NCI-H1930 (cell line): ENCODE measurements around the gene CMIP.

Source experiments
- DNase-seq, 2 experiments: peaks; one replicate each; lab custom pipeline; 2025; lab: John Stamatoyannopoulos, UW

CMIP gene

DNA sequence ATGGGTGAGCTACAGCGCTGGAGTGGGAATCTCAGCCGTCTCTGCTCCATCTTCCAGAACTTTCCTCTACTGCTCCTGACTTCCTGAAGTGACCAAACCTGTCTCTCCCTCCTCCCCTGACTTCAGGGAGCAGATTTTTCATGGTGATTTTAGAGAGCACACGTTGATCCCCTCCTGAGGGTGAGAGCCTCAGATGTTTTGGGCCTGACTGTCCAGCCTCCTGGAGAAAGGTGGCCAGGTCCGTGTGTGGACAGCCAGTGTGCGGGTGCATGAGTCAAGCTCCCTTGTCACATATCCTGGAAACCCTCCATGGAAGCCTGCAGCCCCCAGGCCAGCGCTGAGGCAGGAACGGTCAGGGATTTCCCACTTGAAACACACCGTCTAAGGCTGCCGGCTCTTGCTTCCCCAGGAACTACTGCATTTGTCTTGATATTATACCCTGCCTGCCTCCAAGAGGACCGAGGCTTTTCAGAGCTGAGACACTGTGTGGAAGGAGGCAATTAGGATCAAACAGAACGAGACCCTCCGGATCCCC, 143.1 kb downstream of the CMIP start:
- DNase-seq, result no peak

DNA sequence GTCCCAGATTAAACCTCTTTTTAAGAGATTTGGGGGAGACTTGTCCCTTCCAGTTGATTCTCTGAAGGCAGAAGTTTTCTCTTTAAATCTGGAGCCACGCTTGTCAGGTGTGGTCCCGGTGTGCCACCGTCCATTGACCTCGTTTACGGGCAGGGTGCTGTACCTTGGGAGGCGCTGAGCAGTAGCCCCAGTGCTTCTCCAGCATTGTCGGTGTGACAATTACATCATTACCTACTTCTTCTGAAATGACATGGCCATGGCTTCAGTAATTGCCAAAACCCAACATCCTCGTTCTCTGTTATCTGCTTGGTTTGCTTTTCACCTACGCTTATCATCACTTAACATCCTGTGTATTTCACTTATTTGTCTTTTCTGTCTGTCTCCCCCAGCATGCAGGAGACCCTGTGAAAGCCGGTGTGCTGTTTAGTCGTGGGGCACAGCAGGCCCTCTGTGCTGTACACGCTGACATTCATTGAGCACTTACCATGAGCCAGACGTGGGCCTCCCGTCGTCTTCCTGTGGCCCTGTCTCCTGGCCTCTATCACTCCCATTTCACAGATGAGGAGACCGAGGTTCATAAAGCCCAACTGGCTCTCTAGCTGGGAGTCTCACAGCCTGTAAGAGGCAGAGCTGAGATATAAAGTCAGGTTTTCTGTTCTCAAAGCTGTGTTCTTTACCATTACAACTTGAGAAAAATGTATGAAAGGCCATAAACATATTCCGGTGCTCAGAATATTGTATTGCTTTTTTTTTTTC, 143.9 kb downstream of the CMIP start:
- no peak for DNase-seq

DNA sequence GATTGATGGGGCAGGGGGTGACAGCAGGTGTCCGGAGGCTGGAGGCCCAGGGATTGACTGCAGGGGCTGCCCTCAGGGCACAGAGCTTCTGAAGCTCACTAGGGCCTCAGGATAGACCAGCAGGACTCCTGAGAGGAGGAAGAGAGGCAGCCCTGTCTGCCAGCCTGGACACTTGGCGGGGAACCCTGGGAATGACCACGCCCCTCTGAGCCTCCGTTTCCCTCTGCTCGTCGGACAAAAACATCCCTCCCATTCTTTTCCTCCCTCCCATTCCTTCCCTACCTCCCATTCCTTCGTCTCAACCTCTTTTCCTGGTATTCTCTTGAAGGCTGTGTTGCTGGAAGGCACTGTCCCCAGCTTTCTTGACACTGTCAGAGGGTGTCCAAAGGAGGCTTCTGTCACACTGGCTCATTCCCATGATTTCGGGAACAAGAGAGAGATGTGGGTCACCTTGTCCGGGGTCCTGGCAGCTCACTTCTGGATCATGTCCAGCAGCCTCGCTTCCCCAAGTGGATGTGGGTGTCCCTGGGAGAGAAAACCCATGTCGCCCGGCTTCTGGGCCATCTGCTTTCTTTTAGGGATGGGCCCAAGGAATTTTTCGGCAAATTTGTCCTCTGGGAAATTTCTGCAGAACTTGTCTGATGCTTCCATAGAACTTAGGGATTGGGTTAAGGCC, 145.5 kb downstream of the CMIP start:
- no peak for DNase-seq

DNA sequence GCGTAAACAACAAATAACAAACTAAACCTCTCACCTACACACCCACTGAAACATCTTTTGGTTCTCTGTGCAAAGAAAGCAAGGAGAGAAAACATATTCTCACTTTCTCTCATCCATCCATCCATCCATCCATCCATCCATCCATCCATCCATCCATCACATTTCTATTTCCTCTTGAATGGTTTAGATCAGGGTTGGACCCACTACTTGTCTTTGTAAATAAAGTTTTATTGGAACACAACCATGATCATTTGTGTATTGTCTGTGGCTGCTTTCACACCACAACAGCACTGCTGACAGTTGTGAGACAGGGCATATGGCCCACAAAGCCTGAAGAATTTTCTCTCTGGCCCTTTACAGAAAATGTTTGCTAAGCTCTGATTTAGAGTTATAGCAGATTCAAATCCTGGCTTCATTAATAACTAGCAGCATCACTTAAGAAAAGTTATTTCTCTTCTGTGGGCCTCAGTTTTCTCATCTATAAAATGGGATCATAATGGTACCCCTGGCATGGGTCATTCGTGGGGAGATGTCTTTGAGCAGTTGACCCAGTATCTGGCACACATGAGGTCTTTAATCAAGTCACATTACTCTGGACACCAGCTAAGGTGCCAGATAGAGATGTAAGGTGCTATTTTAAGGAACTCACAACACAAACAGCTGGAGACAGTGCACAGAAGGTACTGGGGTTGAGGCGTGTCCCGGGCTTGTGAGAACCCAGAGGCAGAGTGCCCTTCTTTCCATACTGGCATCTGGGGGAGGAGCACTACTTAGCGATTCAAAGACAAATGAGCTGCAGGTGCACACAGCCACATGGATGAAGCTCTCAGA, 146.3 kb downstream of the CMIP start:
- no peak for DNase-seq

DNA sequence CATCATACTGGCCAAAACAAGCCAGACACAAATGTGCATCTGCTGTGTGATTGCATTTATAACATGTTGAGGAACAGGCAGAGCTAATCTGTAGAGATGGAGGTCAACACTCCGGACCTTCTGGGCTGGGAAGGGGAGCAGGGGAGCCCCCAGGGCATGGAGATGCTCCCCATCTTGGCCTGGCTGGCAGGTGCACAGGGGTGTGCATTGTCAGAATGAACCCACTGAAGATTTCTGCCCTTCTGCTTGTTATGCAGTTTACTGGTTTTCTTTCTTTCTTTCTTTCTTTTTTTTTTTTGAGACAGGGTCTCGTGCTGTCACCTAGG, 146.9 kb downstream of the CMIP start:
- no peak for DNase-seq

DNA sequence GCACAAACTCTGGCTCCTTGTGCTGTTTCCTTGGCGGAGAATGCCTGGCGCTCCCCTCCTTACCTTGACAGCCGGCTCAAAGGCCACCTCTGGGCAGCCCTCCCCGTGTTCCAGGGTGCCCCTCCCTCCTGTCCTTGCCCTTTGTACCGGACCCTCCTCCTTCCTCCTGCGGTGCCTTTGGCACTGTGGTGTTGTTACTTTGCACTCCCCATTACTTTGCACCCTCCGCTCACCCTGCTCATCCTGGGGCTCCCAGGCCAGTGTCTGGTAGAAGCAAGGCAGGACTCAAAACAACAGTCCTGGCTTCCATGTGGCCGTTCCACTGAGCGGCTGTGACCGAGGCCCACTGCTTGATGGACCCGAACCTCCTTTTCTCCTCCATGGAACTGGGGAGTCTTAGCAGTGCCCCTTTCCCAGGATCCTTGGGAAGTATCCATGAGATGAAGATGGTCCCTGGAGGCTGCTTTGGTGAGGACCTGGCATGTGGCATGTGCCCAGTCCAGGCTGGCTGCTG, 147.8 kb downstream of the CMIP start:
- no peak for DNase-seq

DNA sequence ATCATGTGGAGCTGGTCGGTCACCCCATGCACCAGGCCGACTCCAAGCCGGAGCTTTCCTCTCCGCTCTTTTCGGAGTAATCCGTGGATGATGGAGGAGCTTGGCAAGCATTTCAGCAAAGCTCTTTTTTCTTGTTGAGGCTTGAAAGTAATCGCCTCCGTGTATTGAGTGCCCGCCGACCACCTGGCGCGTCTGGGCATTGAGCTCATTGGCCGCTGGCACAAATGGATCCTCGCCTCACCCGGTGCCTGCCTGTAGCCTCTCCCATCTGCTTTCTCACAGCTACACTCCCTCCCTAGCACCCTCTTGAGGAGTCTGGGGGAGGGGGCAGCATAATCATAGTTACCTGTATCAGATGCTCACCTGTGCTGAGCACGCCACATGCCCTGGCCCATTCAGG, 148.9 kb downstream of the CMIP start:
- no peak for DNase-seq

DNA sequence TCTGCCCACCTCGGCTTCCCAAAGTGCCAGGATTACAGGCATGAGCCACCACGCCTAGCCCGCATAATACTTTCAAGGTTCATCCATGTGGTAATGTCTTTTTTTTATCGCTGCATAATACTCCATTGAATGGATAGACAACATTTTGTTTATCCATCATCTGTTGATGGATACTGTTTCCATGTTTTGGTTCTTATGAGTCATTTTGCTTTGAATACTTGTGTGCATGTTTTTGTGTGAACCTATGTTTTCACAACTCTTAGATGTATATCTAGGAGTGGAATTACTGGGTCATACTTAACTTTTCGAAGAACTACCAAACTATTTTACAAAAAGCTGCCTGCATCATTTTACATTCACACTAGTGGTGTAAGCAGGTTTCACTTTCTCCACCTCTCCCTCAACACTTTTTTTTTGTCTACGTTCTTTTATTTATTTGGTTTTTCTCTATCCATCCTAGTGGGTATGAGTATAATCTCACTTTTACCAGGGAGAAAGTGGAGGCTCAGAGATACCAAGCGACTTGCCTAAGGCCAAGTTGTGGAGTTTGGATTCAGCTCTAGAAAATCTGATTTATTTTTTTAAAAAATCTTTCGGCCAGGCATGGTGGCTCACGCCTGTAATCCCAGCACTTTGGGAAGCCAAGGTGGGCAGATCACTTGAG, 151.2 kb downstream of the CMIP start:
- DNase-seq, result no peak

DNA sequence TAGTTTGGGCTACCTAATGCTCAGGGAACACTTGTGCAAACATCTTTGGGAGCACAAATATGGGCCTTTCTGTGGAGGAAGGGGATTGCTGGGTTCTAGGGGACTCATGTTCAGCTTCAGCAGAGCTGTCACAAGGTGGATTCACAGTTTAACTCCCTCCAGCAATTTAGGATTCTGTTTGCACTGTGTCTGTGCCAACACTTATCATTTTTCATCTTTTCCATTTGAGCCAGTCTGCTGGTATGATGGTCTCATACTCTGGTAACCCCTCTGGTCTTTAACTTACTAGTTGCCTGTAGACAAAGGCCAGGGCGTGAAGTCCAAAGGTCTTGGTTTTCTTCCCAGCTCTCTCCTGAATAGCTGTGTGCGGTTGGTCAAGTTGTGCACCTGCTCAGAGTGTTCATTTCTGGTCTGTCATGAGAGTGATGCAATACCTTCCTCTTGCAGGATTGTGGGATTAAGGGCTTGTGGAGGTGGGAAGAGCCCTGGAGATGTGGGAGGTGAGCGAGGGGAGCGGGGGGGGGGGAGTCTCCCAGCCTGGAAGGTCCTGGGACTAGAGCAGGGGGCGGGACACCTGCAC, 152.6 kb downstream of the CMIP start:
- no peak for DNase-seq

DNA sequence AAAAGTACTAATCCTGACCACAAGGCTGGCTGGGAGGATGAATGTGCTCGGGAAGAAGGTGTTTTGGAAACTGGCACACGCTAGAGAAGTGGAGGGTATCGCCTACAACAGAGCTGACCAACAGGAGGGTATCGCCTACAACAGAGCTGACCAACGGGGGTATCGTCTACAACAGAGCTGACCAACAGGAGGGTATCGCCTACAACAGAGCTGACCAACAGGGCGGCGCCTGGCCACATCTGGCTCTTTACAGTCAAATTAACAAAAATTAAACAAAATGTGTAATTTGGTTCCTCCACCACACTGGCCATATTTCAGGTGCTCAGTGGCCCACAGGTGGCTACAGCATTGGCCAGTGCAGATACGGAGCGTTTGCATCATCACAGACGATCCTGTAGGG, 153.5 kb downstream of the CMIP start:
- no peak for DNase-seq

DNA sequence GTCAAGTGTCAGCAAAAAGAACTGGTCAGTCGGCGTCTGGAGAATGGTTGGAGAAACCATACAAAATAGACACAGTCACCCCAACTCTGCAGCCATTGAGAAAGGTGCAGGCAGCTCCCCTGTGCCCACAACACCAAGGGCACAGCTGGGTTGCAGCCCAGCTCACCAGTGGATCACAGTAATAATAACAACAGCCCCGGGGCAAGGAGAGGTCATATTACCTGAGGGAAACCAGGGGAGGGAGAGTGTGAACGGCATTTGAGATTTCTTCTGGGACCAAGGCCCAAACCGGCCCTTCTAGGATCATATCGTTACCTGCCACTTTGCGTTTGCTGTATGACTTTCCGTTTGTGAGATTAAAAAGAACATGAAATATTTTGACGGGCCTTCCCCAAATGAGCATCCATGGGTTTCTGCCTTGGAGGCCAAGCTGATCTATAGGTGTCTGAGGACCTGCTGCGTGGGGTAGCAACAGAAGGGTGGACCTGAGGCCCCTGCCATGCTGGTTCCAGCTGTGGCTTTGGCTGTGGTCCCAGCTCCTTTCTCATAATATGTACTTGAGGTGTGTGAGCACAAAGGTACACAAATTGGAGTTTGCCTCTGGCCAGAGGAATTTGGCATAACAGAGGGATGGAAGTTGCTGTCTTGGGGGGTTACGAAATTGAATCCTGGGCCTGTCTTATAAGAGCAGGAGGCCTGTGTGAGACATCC, 154.6 kb downstream of the CMIP start:
- DNase-seq, result no peak

DNA sequence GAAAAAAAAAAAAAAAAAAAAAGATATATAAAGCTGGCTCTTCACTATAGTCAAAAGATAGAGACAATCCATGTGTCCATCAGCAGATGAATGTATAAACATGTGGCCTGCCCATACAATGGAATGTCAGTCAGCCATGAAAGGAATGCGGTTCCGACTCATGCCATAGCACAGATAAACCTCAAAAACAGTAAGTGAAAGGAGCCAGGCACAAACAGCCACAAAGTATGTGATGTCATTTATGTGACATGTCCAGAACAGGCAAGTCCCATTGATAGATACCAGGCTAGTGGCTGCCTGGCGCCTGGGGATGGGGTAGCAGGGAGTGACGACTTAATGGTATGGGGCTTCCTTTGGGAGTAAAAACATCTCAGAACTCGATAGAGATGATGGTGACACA, 155.7 kb downstream of the CMIP start:
- DNase-seq, result no peak

DNA sequence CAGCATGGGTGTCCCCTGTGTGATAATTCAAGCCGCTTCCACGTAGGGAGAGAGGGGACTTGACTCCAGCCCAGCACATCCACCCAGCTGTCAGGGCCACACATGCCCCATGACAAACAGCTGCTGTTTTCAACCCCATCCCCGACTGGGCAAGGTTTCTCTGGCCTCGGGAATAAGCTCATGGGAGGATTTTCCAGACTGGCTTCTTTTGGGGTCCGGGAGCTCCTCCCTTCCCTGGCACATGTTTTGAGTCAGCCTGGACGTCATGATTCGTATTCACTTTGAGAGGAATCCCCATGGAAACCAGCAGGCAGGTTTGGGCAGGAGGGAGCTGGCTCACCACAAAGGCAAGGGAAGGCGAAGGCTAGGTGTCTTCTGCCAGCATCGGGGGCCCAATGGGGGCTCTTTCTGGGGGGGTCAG, 156.4 kb downstream of the CMIP start:
- DNase-seq, result no peak

DNA sequence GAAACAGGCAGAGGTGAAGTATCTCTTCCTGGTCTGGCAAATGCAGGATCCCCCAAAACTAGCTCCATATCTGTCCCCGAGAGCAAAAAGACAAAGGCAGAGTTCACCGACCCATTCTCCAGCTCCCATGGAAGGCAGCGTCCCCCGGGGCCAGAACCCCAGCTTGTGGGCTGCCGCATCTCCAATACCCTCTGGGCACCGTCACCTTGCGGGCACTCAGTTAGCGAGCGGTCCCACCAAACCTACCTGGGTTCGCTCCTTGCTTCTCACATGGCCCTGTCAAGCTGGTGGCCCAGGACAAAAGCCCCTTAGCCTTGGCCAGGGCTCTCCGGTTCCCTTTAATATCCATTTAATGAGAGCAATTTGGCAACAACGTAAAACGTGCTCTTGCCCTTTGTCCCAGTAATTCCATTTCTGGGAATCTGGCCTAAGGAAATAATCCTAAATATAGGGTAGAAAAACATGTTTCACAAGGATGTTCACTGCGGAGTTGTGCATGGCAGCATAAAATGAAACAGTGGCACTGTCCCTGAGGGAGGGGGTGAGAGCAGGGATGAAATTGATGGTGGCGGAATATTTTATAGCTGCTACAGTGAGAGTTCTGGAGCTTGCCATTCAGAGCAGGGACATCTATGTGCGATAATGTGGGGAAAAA, 157.1 kb downstream of the CMIP start:
- DNase-seq, result no peak

DNA sequence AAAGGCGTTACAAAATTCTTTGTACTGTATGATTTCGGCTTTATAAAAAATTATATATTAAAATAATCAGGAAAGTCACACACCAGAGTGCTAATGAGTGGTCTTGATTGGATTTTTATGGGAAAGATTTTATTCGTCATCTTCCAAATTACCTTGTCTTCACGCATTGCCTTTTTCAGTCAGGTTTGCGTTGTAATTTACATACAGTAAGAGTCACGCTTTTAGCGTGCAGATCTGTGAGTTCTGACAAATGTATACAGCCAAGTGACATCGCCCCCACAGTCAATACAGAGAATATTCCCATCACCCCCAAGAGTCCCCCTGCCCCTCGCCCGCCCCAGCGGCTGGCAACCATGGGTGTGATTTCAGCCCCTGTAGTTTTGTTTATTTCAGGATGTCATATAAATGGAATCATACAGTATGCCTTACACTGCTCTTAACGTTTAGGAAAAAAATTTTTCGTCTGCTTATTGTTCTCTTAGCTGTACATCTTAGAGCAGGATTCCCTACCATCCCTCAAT, 157.7 kb downstream of the CMIP start:
- DNase-seq, result no peak

DNA sequence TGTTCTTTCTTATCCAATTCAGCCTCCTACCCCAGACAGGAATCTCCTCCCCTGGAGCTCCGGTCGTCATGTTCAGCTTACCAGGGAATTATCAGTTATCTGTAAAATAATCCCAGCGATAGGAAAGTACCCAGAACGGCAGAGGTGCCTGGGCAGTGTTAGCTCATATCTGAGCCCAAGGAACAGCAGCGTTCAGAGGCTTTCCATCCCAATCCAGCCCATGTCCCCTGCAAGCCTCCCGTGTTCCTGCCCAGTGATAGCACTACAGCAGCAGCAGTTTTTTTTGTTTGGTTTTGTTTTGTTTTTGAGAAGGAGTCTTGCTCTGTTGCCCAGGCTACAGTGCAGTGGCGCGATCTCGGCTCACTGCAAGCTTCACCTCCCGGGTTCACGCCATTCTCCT, 158.2 kb downstream of the CMIP start:
- DNase-seq, result no peak

DNA sequence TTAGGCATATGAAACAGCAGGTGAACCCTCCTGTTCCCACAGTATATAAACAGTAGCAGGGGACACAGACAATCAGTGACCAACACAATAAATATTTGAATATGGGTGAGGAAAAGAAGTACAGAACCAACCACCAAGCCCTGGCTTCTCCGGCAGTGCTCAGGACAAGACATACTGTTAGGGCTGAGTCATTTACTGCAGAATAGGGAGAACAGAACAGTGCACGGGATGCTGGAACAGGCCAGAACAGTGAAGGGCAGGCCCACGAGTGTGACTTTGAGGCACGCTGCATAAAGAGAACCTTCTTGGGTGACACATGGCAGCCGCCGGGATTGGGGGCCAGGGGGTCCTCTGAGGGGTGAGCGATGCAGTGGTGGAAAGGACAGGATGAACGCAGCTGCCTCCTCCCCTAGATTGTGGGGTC, 160.4 kb downstream of the CMIP start:
- DNase-seq, result no peak

DNA sequence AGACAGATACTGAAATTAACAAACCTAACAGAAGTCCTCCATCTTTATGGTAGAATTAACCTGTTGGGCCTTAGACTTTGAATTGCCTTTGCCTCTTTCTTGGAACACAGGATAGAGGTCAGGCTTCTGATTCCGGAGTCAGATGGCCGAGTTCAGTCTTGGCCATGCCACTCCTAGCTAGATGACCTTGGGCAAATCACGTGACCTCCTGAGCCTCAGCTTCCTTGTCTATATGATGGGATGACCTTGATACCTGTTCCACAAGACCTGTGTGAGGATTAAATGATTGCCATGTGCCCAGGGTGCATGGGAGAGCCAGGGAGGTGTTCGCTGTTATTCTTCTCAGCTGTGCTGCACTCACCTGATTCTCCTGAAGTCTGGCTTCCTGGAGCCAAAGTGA, 161.4 kb downstream of the CMIP start:
- no peak for DNase-seq

DNA sequence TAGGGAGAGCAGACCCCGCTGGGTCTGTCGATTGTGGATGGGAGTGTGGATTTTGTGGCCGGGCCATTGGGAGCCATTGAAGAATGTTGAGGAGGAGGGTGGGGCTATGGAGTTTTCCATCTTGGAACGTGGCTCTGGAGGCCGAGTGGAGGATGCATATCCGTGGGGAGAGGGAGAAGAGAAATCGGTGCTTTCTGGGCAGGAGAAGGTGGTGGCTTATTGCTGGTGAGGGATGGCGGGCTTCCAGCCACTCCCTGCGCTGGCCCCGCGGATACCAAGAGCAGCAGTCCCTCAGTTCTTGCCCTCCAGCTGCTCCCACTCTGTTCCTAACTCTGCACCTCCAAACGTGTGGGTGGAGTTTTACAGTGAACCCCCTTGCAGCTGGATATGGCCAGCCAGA, 162.4 kb downstream of the CMIP start:
- no peak for DNase-seq

DNA sequence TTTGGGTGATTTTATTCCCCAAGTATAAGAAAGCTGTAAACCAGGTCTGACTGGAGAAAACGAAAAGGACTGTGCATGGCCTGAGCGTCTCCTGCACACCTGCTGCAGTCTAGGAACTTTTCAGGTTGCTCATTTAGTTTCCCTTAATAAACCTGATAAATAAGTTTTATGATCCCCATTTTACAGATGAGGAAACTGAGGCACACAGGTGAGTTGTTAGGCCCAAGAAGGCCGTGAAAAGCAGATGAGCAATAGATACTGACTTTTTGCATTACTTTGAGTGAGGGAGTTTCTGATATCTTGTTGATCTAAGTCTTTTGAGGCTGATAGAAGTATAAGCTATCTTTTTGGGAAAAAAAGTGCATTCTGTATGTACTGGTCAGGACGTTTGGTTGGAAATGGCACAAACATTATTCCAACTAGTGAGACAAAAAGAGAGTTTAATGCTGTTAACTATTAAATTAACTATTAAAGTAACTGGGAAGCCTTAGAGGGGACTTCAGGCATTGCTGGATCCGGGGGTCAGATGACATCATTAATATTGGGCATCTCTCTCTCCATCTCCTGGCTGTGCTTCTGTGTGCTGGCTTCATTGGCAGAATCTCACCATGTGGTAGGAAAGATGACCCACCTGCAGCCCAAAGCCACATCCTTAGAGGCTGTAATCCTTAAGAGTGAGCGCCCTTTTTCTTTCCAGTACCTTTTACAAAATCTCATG, 163.4 kb downstream of the CMIP start:
- no peak for DNase-seq
